Smooth muscle cell (in vitro differentiated cells): ENCODE data around the gene TRAK2. TPM values are rescaled to one million over a fixed set of nuclear protein-coding genes. Genes with fewer than 3 reads are reported as not detected.

Source experiments
- DNase-seq: peaks from one replicate; lab custom pipeline; 2025; ENCODE audit not compliant: unreplicated experiment; lab: John Stamatoyannopoulos, UW
- H2AFZ ChIP-seq: fragments of 200-600 bp; sonication (generic); 2 replicates; pipeline ENCODE4 v1.6.0; 2016; ENCODE audit warnings: antibody characterized with exemption, low read depth, mild to moderate bottlenecking
- H3F3A ChIP-seq: fragments of 200-600 bp; sonication (generic); 2 replicates; pipeline ENCODE4 v1.6.0; 2017; ENCODE audit warnings: antibody characterized with exemption, low read depth
- H3K27ac ChIP-seq: fragments of 200-600 bp; sonication (generic); 2 replicates; pipeline ENCODE4 v1.5.1; 2016; ENCODE audit warnings: low read depth, mild to moderate bottlenecking
- H3K27me3 ChIP-seq: fragments of 200-600 bp; sonication (generic); 2 replicates; pipeline ENCODE4 v1.6.1; 2016; ENCODE audit warnings: low read depth, mild to moderate bottlenecking
- H3K36me3 ChIP-seq: fragments of 200-600 bp; sonication (generic); 2 replicates; pipeline ENCODE4 v1.5.1; 2016; ENCODE audit warnings: low read depth
- H3K4me1 ChIP-seq: fragments of 200-600 bp; sonication (generic); 2 replicates; pipeline ENCODE4 v1.5.1; 2016; ENCODE audit warnings: low read depth
- H3K4me2 ChIP-seq: fragments of 200-600 bp; sonication (generic); 2 replicates; pipeline ENCODE4 v1.6.0; 2016; ENCODE audit warnings: mild to moderate bottlenecking
- H3K4me3 ChIP-seq: fragments of 200-600 bp; sonication (generic); 2 replicates; pipeline ENCODE4 v1.5.1; 2016; ENCODE audit warnings: mild to moderate bottlenecking
- H3K79me2 ChIP-seq: fragments of 200-600 bp; sonication (generic); 2 replicates; pipeline ENCODE4 v1.6.0; 2016; ENCODE audit warnings: low read depth, mild to moderate bottlenecking
- H3K9ac ChIP-seq: fragments of 200-600 bp; sonication (generic); 2 replicates; pipeline ENCODE4 v1.6.0; 2016; ENCODE audit warnings: low read depth
- H3K9me3 ChIP-seq: fragments of 200-600 bp; sonication (generic); replicated peaks from 2 replicates; pipeline ENCODE4 v1.5.1; 2016; ENCODE audit warnings: low read depth
- H4K20me1 ChIP-seq: fragments of 200-600 bp; sonication (generic); 2 replicates; pipeline ENCODE4 v1.6.0; 2016; ENCODE audit warnings: low read depth
- WGBS: methylation state at CpG from one replicate; pipeline ENCODE4 v1.1.7; 2016; ENCODE audit warnings: low lambda C conversion rate; 5-methylcytosine and 5-hydroxymethylcytosine counted together
- polyA plus RNA-seq: library from polyadenylated mRNA; unstranded; fragments of >200 nt; fragmentation: Nextera tagmentation; extraction: Ambion mirVana; gene quantifications from 2 replicates; pipeline ENCODE4 v1.2.1, GENCODE V29; 2016
- total RNA-seq: library from RNA; depleted of rRNA; stranded (reverse); fragments of >200 nt; gene quantifications from 2 replicates; pipeline ENCODE4 v1.2.3, GENCODE V29; 2014
- TF ChIP-seq, protein P1 (sequence below): fragments of 200-600 bp; sonication (generic); IDR thresholded peaks from 2 replicates; pipeline ENCODE4 v1.5.1; 2017; ENCODE audit warnings: borderline replicate concordance, mild to moderate bottlenecking, antibody characterized with exemption; ENCODE audit not compliant: insufficient read depth, poor library complexity, severe bottlenecking

Gene TRAK2
- total and polyA plus RNA-seq, 2 experiments from 2014 or later, result 6.3 to 15.7 TPM

DNA sequence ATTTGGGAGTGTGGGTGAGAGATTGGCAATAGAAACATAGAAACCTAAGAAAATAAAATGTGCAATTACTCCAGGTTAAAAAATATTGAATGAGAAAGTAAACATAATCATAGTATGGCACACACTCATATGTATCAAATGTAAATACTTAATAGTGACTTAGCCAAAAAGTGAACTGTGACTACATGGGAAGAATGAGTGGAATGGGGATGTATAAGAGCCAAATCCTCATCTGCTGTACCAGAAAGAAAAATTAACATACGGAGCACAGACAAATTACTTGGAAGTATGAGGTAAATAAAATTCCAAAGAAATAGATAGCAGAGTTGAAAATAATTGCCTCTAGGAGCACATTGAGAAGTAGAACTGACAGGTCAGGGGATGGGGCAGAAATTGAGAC, 98.1 kb downstream of the TRAK2 start:
- Histone ChIP-seq H3K36me3 (no peaks in the 10 kb centered on the region), H3K9ac (no peak overlapping the region), H3K27ac (no peak overlapping the region), H4K20me1 (no peaks in the 10 kb centered on the region), H3K4me1 (no peaks in the 10 kb centered on the region), H3F3A (no peaks in the 10 kb centered on the region), H3K9me3 (no peaks in the 10 kb centered on the region), H3K4me2 (no peak overlapping the region), H3K79me2 (no peaks in the 10 kb centered on the region), H3K27me3 (no peaks in the 10 kb centered on the region), H2AFZ (no peak overlapping the region), H3K4me3 (no peak overlapping the region)
- TF ChIP-seq, protein P1, sequence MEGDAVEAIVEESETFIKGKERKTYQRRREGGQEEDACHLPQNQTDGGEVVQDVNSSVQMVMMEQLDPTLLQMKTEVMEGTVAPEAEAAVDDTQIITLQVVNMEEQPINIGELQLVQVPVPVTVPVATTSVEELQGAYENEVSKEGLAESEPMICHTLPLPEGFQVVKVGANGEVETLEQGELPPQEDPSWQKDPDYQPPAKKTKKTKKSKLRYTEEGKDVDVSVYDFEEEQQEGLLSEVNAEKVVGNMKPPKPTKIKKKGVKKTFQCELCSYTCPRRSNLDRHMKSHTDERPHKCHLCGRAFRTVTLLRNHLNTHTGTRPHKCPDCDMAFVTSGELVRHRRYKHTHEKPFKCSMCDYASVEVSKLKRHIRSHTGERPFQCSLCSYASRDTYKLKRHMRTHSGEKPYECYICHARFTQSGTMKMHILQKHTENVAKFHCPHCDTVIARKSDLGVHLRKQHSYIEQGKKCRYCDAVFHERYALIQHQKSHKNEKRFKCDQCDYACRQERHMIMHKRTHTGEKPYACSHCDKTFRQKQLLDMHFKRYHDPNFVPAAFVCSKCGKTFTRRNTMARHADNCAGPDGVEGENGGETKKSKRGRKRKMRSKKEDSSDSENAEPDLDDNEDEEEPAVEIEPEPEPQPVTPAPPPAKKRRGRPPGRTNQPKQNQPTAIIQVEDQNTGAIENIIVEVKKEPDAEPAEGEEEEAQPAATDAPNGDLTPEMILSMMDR, result no peak
- 97% methylated on average over 1 of the region's 1 CpG for WGBS
- DNase-seq, result no peak

DNA sequence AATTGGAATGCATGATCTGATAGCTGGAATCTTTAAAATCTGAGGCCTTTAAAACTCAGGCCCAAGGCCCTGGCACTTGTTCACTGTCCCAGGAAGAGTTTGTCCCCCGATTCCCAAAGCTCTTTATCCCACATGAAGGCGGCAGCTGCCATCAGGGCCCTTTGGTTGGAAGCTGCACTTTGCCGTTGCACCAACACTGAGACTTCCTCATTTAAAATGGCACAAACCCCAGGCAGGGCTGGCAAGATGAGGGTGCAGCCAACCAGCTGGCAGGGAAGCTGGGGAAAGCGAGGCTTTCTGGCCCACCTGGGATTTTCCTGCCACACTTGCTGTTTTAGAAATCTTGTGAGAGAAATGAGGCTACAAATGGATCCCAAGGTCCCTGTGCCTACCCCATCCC, 100.4 kb downstream of the TRAK2 start:
- WGBS, result 95% methylated on average over 4 of the region's 4 CpGs
- Histone ChIP-seq H2AFZ (no peak overlapping the region), H3K36me3 (no peaks in the 10 kb centered on the region), H3K79me2 (no peaks in the 10 kb centered on the region), H3K9ac (no peak overlapping the region), H3K4me1 (no peaks in the 10 kb centered on the region), H3K27me3 (no peaks in the 10 kb centered on the region), H3F3A (no peaks in the 10 kb centered on the region), H3K4me2 (no peak overlapping the region), H3K4me3 (no peak overlapping the region), H3K9me3 (no peaks in the 10 kb centered on the region), H4K20me1 (no peaks in the 10 kb centered on the region), H3K27ac (no peak overlapping the region)
- no peak for DNase-seq
- TF ChIP-seq, protein P1, result no peak

DNA sequence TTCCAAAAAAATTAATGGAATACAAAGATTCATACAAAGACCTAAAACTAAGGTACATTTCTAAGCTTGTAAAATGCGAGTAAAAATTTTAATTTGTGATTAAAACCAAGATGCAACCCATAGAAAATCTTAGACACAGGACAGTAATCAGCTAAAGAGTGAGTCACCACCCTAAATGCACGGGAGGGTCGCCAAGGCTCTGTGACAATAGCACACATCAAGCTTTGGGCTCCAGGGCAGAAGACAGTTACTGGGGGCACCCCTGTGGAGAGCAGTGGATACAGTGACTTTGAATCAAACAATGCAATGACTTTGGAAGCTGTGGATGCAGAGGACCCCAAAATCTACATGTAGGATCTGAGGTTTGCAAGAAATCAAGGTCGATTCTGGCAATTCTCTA, 101.7 kb downstream of the TRAK2 start:
- Histone ChIP-seq H3K36me3 (no peaks in the 10 kb centered on the region), H2AFZ (no peak overlapping the region), H3K4me1 (no peaks in the 10 kb centered on the region), H3K9ac (no peak overlapping the region), H3F3A (no peaks in the 10 kb centered on the region), H3K79me2 (no peaks in the 10 kb centered on the region), H3K9me3 (no peaks in the 10 kb centered on the region), H3K27ac (no peak overlapping the region), H3K27me3 (no peaks in the 10 kb centered on the region), H3K4me2 (no peak overlapping the region), H4K20me1 (no peaks in the 10 kb centered on the region), H3K4me3 (no peak overlapping the region)
- TF ChIP-seq, protein P1, result no peak
- WGBS, result 62% methylated on average over 4 of the region's 4 CpGs
- no peak for DNase-seq

DNA sequence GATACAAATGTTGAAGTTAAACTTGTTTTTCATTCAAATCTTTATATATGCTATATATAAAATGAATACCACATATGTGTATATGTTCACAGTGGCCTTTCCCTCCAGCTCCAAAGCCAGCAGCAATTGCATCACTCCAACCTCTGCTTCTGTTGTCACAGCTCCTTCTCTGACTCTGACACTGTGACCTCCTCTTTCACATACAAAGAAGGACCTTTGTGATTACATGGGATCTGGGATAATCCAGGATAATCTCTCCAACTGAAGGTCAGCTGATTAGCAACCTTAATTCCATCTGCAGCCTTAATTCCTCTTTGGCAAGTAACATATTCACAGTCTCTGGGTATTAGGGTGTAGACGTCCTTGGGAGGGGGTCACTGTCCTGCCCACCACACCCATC, 102.5 kb downstream of the TRAK2 start:
- Histone ChIP-seq H3K9ac (no peak overlapping the region), H3F3A (no peaks in the 10 kb centered on the region), H2AFZ (no peak overlapping the region), H3K27ac (no peak overlapping the region), H3K27me3 (no peaks in the 10 kb centered on the region), H3K79me2 (no peaks in the 10 kb centered on the region), H3K4me2 (no peak overlapping the region), H4K20me1 (no peaks in the 10 kb centered on the region), H3K4me1 (no peaks in the 10 kb centered on the region), H3K36me3 (no peaks in the 10 kb centered on the region), H3K9me3 (no peaks in the 10 kb centered on the region), H3K4me3 (no peak overlapping the region)
- TF ChIP-seq, protein P1, result no peak
- DNase-seq, result no peak
- WGBS, result 25% methylated on average over 1 of the region's 1 CpG
